K562 (cell line): ENCODE measurements around the gene HK1. TPM values are rescaled to one million over a fixed set of nuclear protein-coding genes. Genes with fewer than 3 reads are reported as not detected.

Source experiments
- ATAC-seq: fragments of 200-7000 bp; cut with Tn5 transposase; 3 replicates; pipeline ENCODE4 v1.9.1; 2020; ENCODE audit warnings: moderate library complexity
- BruUV-seq: library from RNA; stranded (reverse); fragments of 400-500 nt; replicated peaks from 2 replicates; lab custom pipeline; 2021; lab: Mats Ljungman, UMichigan
- CTCF ChIA-PET: fragments of 300-600 bp; formaldehyde crosslinking; extraction: SDS; loops from one replicate; lab custom pipeline; 2021; ENCODE audit warnings: low intra/inter-chr PET ratio; lab: Yijun Ruan, JAX
- POLR2A ChIA-PET: fragments of 300-600, 350-650 bp; sonication (Branson Sonifier 250); formaldehyde crosslinking; extraction: SDS; loops from one replicate; lab custom pipeline; 2021; ENCODE audit warnings: antibody characterized with exemption, inconsistent platforms; lab: Yijun Ruan, JAX
- DNase-seq, 4 experiments: peaks; one replicate each; pipeline versions ENCODE4 v3.0.0 to v3.0.0-alpha.2; 2011 to 2018; ENCODE audit warnings: low spot score in 3 of 4, mixed read lengths in 3 of 4; ENCODE audit errors: extremely low read depth in 1 of 4
- FAIRE-seq: peaks from 2 replicates; lab custom pipeline; 2011; peaks lifted over from hg19 to GRCh38; lab: Jason Lieb, UNC
- H2AFZ ChIP-seq: 2 replicates; pipeline ENCODE4 v1.6.0; 2011; ENCODE audit warnings: low read depth, low read length, control low read depth, inconsistent platforms
- H3K27ac ChIP-seq: fragments of 200-600 bp; 3 replicates; pipeline ENCODE4 v1.8.0; 2011; ENCODE audit warnings: low read depth, mild to moderate bottlenecking, control low read depth, inconsistent platforms, low read length, moderate library complexity, mixed read lengths; ENCODE audit errors: extremely low read depth
- H3K27me3 ChIP-seq, 2 experiments: fragments of 300-600 bp in 1 of 2; 2 replicates in 1 of 2; 3 replicates in 1 of 2; pipeline versions ENCODE4 v1.6.0 to v1.8.0; 2011; ENCODE audit warnings: inconsistent platforms in 2 of 2, low read length in 2 of 2, mild to moderate bottlenecking in 1 of 2, mixed read lengths in 1 of 2, moderate library complexity in 1 of 2; ENCODE audit not compliant: control insufficient read depth in 2 of 2, insufficient read depth in 2 of 2
- H3K36me3 ChIP-seq: fragments of 300-600 bp; 3 replicates; pipeline ENCODE4 v1.8.0; 2011; ENCODE audit warnings: mild to moderate bottlenecking, low read length, inconsistent platforms; ENCODE audit not compliant: control insufficient read depth, insufficient read depth
- H3K4me1 ChIP-seq, 2 experiments: fragments of 200-600 bp in 1 of 2; replicated peaks in 1 of 2; 2 replicates in 1 of 2; 3 replicates in 1 of 2; pipeline versions ENCODE4 v1.5.1 to v1.8.0; 2011; ENCODE audit warnings: inconsistent platforms in 2 of 2, low read length in 2 of 2, mild to moderate bottlenecking in 1 of 2, mixed read lengths in 1 of 2, moderate library complexity in 1 of 2; ENCODE audit not compliant: control insufficient read depth in 2 of 2, insufficient read depth in 2 of 2
- H3K4me2 ChIP-seq: 2 replicates; pipeline ENCODE4 v1.6.1; 2011; ENCODE audit warnings: low read length, control low read depth, inconsistent platforms, mixed read lengths; ENCODE audit not compliant: insufficient read depth
- H3K4me3 ChIP-seq: fragments of 200-600 bp; sonication (generic), shearing (Covaris generic); 2 replicates; pipeline ENCODE4 v1.5.1; 2016; ENCODE audit warnings: control low read depth, inconsistent platforms
- H3K79me2 ChIP-seq: fragments of 200-600 bp; 3 replicates; pipeline ENCODE4 v1.8.0; 2011; ENCODE audit warnings: low read length, inconsistent platforms; ENCODE audit not compliant: control insufficient read depth, insufficient read depth
- H3K9ac ChIP-seq, 2 experiments: 2 replicates each; pipeline versions ENCODE4 v1.6.0 to v1.6.1; 2011; ENCODE audit warnings: low read depth in 2 of 2, low read length in 2 of 2, control low read depth in 1 of 2, inconsistent platforms in 1 of 2, mild to moderate bottlenecking in 1 of 2, mixed read lengths in 1 of 2; ENCODE audit not compliant: insufficient read depth in 1 of 2
- H3K9me1 ChIP-seq: one replicate; pipeline ENCODE4 v1.6.0; 2011; ENCODE audit warnings: inconsistent platforms, mild to moderate bottlenecking, low read length, moderate library complexity; ENCODE audit not compliant: control insufficient read depth, insufficient read depth
- H3K9me3 ChIP-seq: replicated peaks from 2 replicates; pipeline ENCODE4 v1.5.1; 2011; ENCODE audit warnings: low read depth, low read length, inconsistent platforms; ENCODE audit not compliant: control insufficient read depth, insufficient read depth
- H4K20me1 ChIP-seq: replicated peaks from 2 replicates; pipeline ENCODE4 v1.6.1; 2011; ENCODE audit warnings: low read length, inconsistent platforms, mixed read lengths; ENCODE audit not compliant: control insufficient read depth, insufficient read depth
- MED1 ChIP-seq: sonication (generic); formaldehyde crosslinking; IDR thresholded peaks from 2 replicates; pipeline ENCODE4 v1.8.1; 2023; ENCODE audit warnings: missing genetic modification reagents, borderline replicate concordance
- ZNF121 ChIP-seq: sonication (generic); formaldehyde crosslinking; conservative IDR thresholded peaks from 2 replicates; pipeline ENCODE4 v1.8.0; 2022; ENCODE audit warnings: missing genetic modification reagents
- ZNF165 ChIP-seq: fragments of 250-450 bp; sonication (Bioruptor Pico); IDR thresholded peaks from 2 replicates; pipeline ENCODE4 v1.4.0; 2020; ENCODE audit warnings: borderline replicate concordance
- ZNF511 ChIP-seq: sonication (generic); formaldehyde crosslinking; IDR thresholded peaks from 2 replicates; pipeline ENCODE4 v1.8.0; 2022; ENCODE audit warnings: mild to moderate bottlenecking, missing genetic modification reagents
- WGBS: fragments of 100-300 bp; shearing (Covaris generic); methylation state at CpG from one replicate; pipeline ENCODE4 v1.1.6; 2016; ENCODE audit warnings: low coverage, mixed read lengths; ENCODE audit not compliant: insufficient coverage; ENCODE audit errors: missing lambda C conversion rate; 5-methylcytosine and 5-hydroxymethylcytosine counted together
- in situ Hi-C: fragments of 300-500 bp; cut with MboI; formaldehyde crosslinking; loops from 4 replicates; pipeline ENCODE4 v1.15.0; 2018; ENCODE audit warnings: inconsistent platforms, mixed read lengths
- intact Hi-C: fragments of 100-400 bp; cut with micrococcal nuclease; formaldehyde crosslinking; loops from 2 replicates; pipeline ENCODE4 v1.14.2; 2022
- polyA plus RNA-seq, 8 experiments: library from polyadenylated mRNA; depleted of rRNA in 4 of 8; stranded (reverse) in 5 of 8; unstranded in 3 of 8; fragments of >200 nt; fragmentation: Nextera tagmentation in 2 of 8; fragmentation: Illumina TruSeq in 1 of 8; extraction: Ambion mirVana in 2 of 8; extraction: Trizol in 1 of 8; gene quantifications; 2 replicates each; pipeline versions ENCODE4 v1.2.1 to v1.2.3, GENCODE V29; 2011 to 2014; ENCODE audit warnings: inconsistent platforms in 1 of 8, missing spikeins in 1 of 8
- total RNA-seq, 7 experiments: library from RNA; depleted of rRNA in 6 of 7; stranded (reverse); fragments of >200 nt in 6 of 7; fragmentation: Illumina TruSeq in 2 of 7; extraction: Trizol in 2 of 7; gene quantifications; 2 replicates each; pipeline versions ENCODE4 v1.2.1 to v1.2.3, GENCODE V29; 2011 to 2021; ENCODE audit warnings: low replicate concordance in 1 of 7
- TF ChIP-seq, protein P1 (sequence below): sonication (generic); formaldehyde crosslinking; IDR thresholded peaks from 2 replicates; pipeline ENCODE4 v1.8.1; 2023; ENCODE audit warnings: mild to moderate bottlenecking, missing genetic modification reagents
- TF ChIP-seq, protein P2 (sequence below): IDR thresholded peaks from 3 replicates; pipeline ENCODE4 v1.6.1; 2011; ENCODE audit warnings: borderline replicate concordance, mild to moderate bottlenecking, moderate library complexity; ENCODE audit not compliant: insufficient read length; ENCODE audit errors: extremely low read depth

Gene HK1
- total and polyA plus RNA-seq, 9 of the 15 experiments (the other 6 are each of a cell fraction or from before 2014, with no cell fraction given): 29.2 to 444 (median 193) TPM

DNA sequence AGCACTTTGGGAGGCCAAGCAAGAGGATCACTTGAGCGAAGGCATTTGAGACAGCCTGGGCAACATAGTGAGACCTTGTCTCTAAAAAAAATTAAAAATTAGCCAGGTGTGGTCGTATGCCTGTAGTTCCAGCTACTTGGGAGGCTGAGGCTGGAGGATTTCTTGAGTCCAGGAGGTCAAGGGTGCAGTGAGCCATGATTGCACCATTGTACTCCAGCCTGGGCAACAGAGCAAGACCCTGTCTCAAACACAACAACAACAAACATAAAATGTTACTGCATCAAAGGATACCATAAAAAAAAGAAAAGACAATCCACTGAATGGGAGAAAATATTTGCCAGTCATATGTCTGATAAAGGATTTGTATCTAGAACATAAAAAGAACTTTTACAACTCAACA is 77.9 kb downstream of the HK1 start:
- Histone ChIP-seq H3K9me1 (no peaks in the 10 kb centered on the region), H2AFZ (no peak overlapping the region), H3K4me3 (no peak overlapping the region), H3K27ac (no peak overlapping the region), H3K9ac (no peak overlapping the region), H3K36me3 (peaks cover 90% of the 10 kb centered on the region), H3K27me3 (no peaks in the 10 kb centered on the region), H3K4me1 (peaks cover 0 to 4% of the 10 kb centered on the region in 2 experiments; a peak in 2 of 5 replicates), H3K4me2 (no peak overlapping the region), H3K9me3 (no peaks in the 10 kb centered on the region), H4K20me1 (peaks cover 9% of the 10 kb centered on the region; the same call in 1 of the 2 replicates), H3K79me2 (peaks cover 93% of the 10 kb centered on the region)
- no peak for ATAC-seq
- intact Hi-C loops (no loop called here), in situ Hi-C loops (no loop called here)
- FAIRE-seq: no peak
- CTCF ChIA-PET: no interaction called here
- no TSS peak for BruUV-seq
- no peak for TF ChIP-seq MED1 (CRISPR knock-in tag)
- peak; percentile 72 for TF ChIP-seq ZNF121
- no peak for TF ChIP-seq ZNF511 (CRISPR knock-in tag)
- TF ChIP-seq, protein P1, sequence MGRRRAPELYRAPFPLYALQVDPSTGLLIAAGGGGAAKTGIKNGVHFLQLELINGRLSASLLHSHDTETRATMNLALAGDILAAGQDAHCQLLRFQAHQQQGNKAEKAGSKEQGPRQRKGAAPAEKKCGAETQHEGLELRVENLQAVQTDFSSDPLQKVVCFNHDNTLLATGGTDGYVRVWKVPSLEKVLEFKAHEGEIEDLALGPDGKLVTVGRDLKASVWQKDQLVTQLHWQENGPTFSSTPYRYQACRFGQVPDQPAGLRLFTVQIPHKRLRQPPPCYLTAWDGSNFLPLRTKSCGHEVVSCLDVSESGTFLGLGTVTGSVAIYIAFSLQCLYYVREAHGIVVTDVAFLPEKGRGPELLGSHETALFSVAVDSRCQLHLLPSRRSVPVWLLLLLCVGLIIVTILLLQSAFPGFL: no peak
- TF ChIP-seq ZNF165 (CRISPR knock-in tag): no peak
- TF ChIP-seq, protein P2, sequence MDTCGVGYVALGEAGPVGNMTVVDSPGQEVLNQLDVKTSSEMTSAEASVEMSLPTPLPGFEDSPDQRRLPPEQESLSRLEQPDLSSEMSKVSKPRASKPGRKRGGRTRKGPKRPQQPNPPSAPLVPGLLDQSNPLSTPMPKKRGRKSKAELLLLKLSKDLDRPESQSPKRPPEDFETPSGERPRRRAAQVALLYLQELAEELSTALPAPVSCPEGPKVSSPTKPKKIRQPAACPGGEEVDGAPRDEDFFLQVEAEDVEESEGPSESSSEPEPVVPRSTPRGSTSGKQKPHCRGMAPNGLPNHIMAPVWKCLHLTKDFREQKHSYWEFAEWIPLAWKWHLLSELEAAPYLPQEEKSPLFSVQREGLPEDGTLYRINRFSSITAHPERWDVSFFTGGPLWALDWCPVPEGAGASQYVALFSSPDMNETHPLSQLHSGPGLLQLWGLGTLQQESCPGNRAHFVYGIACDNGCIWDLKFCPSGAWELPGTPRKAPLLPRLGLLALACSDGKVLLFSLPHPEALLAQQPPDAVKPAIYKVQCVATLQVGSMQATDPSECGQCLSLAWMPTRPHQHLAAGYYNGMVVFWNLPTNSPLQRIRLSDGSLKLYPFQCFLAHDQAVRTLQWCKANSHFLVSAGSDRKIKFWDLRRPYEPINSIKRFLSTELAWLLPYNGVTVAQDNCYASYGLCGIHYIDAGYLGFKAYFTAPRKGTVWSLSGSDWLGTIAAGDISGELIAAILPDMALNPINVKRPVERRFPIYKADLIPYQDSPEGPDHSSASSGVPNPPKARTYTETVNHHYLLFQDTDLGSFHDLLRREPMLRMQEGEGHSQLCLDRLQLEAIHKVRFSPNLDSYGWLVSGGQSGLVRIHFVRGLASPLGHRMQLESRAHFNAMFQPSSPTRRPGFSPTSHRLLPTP: no peak
- POLR2A ChIA-PET: interaction anchor here (1.0 to 2.6 kb wide), 2 partner anchors 27 to 37 kb away, joined by 4 to 8 read pairs; no protein-coding TSS in a partner anchor
- DNase-seq: no peak
- whole genome bisulfite sequencing: 85% methylated on average over 2 of the region's 2 CpGs
